HG03439 (cell line): ENCODE measurements around the gene CEBPE.

Source experiments
- ATAC-seq: cut with Tn5 transposase; IDR thresholded peaks from one replicate; pipeline ENCODE4 v1.9.1; 2021; ENCODE audit warnings: mild to moderate bottlenecking, moderate library complexity; ENCODE audit not compliant: unreplicated experiment

Gene CEBPE

DNA sequence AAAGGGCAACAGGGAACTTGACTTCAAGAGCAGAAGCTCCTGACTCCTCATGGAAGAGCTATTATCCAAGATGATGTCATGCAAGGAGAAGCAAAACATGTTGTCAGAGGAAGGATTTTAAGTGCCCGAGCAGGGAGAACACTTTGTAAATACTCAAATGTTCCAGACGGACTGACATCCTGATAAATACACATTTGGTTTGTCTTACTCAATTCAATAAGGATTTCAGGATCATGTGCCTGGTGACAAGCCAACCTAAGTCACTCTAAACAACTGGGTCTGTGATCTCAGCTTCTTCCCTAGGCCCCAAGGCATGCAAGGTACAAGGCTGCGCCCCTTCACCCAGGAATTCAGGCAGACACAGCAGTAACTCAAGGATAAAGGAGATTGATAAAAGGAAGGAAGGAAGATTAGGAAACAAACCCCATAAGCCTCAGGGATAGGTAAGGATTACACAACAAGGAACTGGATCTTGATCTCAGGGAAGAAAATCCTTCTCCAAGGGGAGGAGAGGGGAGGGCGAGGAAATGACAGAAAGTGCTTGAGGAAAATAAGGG is 26.8 kb upstream of the CEBPE start:
- no peak for ATAC-seq

- no peak for ATAC-seq
Observed at GRCh38 chr14:23143911-23144310, 24.9 kb upstream of the CEBPE start.

DNA sequence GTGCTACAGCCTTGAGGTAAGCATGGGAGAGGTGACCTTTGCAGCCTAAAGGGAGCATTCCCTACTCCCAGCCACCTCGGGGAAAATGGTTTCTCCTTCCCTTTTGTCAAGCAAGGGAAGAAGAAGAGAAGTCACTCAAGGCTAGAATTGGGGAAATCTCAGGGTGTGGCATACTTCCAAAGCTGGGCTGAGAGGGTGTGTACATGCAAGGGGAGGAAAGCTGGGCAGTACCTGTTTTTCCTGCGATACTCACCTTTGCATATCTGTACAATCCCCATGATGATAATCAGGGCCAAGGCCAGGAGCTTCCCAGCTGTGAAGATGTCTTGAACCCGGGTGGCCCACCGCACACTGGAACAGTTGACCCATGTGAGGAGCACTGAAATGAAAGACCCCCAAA is 23.8 kb upstream of the CEBPE start:
- ATAC-seq = no peak

GRCh38 chr14:23141706-23142444 is 22.8 kb upstream of the CEBPE start:
- no peak for ATAC-seq

GRCh38 chr14:23140371-23140770 is 21.3 kb upstream of the CEBPE start:
- ATAC-seq = no peak

DNA sequence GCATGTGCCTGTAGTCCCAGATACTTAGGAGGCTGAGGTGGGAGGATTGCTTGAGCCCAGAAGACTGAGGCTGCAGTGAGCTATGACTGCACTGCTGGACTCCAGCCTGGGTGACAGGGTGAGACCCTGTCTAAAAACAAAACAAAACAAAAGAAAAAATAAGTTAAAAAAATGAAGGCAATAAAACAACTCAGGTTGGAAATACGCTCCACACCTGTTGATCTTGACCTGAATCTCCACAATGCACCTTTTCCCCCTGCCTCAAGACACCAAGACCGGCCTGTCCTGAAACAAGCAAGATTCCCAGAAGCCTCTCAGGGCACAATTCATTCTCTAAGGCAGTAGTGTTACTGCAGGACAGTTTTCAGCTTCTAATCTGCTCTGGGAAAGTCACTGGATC is 20.8 kb upstream of the CEBPE start:
- no peak for ATAC-seq

GRCh38 chr14:23137813-23138535 is 18.9 kb upstream of the CEBPE start:
- no peak for ATAC-seq

- no peak for ATAC-seq
Observed at GRCh38 chr14:23137192-23137812, 18.2 kb upstream of the CEBPE start.

DNA sequence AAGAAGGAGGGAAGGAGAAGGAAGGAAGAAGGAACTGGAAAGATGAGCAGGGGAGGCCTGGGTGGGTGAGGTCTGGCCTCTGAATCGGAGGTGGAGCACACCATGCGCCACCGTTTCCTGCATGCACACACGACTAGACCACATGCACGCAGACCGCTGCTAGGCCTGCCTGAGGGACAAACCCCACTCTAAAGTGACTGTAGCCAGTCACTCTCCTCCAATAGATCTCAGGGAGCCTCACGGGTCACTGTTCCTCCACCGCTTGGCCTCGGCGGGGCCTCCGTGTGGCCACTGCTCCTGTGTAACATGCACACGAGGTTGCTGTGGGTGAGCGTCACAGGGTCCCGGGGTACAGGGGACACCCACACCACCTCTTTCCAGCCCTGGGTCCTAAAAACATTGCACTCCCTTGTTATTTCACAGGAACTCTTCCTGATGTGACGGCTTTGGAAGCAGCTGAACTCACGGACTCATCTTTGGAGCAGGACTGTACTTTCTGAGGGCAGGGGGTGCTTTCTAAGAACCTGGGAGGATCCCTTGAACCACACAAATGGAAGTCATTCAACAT is 17.6 kb upstream of the CEBPE start:
- ATAC-seq = no peak

DNA sequence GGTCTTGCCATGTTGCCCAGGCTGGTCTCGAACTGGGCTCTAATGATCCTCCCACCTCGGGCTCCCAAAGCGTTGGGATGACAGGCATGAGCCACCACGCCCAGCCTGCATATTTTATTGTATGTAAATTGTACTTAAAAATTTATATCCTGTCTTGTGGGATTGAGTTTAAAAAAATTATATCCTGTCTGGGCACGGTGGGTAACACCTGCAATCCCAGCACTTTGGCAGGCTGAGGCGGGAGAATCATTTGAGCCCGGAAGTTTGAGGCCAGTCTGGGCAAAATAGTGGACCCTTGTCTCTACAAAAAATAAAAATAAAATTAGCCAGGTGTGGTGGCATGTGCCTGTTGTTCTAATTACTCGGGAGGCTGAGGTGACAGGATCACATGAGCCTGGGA is 13.9 kb upstream of the CEBPE start:
- ATAC-seq = no peak

DNA sequence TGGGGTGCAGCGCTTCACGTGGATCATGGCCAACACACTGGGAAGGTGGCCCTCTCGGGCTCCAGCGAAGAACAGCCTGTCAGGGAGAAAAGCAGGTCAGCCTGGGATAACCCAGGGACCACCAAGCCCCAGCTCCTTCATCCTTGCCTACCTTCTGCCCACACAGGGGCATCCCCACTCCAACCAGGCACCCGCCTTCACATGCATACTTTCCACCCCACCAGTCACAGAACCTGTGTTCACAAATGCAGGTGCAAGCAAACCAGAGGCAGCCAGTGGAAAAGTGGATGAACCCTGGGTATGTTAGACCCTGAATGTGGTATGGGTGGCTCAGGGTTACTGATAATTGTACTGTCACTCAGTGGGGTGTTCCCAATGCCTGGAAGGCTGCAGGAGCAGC is 12.4 kb upstream of the CEBPE start:
- no peak for ATAC-seq

- no peak for ATAC-seq
Observed at GRCh38 chr14:23130871-23131270, 11.8 kb upstream of the CEBPE start.

DNA sequence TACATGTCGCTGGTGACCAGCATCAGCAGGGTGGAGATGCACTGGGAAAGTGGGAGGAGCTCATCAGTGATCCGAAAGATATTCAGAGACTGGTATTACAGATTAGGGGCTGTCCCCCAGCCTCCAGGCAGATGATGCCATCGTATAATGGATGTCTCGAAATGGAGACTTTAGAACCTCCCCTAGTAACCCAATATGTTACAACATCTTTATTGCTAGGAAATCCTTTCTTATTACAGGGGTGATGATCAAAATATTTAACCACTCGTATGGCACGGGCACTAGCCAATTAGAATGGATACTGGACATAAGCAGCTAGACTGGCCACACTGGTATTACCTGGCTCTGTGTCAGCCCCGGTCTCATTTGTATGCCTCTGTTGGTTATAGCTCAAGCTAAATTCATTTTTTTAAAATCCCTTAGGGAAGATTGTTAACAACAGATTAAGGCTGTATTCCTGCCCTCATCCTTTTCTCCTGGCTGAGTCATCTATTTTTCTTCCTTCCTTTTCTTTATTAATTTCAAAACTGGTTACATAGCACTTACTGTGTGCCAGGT is 10.8 kb upstream of the CEBPE start:
- no peak for ATAC-seq

- ATAC-seq = no peak
Observed at GRCh38 chr14:23128969-23129758, 10.1 kb upstream of the CEBPE start.

- no peak for ATAC-seq
Observed at GRCh38 chr14:23127861-23128260, 8.8 kb upstream of the CEBPE start.

DNA sequence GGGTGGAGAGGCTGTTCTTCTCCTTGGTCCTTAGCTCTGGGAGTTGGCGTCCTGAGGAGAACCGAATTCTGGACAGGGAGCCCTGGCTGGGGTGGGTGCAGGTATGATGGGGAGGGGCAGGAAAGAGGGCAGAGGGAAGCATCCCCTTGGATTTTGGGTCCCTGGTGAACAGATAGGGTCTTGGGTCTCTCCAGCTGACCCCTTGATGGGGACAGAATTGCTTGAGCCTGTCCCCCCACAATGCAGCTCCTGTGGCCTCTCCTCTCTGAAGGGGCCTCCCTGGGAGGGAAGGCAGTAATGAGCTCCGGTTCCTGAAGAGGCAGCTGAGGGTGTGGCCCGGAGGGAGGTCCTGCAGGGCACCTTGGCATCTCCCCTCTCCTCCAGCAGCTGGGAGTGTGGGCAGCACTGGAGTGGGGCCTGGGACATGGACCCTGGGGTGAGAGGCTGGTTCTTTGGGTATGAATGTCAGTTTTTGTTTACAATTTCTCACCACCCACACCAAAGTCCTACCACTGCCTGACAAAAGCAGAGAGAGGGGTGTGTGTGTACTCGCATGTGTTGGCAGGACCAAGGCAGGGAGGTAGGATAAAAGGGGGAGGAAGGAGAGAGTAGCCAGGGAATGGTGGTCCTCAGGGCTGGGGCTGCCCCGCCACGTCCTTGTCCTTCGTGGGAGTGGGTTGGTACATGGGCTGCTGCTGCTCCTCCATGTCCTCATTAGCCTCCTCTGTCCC is 7.7 kb upstream of the CEBPE start:
- no peak for ATAC-seq

DNA sequence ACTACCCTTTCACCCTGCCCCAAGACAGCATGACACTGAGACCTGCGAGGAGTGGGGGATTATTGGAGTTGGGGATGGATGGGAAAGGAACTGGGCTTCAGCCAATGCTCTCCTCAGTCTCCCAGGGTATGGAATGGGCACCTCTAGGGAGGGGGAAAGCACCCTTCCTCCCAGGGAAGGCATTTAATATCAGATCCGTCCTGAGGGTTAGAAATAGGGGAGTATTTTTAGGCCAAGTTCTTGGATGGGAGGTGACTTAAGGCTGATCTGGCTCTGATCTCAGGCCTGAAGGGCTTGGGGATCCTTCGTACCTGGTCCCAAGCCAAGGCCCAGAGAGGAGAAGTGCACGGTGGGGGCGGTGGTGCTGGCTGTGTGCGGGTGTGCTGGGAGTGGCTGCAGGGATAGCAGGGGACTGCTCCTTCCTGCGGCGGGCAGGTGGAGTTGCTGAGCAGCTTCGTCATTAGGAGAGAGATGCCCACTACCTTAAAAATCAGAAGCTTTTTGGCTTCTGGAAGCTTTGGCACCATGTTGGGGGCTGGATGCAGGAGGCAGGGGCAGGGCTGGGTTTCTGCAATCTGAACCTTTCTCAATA is 7.0 kb upstream of the CEBPE start:
- no peak for ATAC-seq

DNA sequence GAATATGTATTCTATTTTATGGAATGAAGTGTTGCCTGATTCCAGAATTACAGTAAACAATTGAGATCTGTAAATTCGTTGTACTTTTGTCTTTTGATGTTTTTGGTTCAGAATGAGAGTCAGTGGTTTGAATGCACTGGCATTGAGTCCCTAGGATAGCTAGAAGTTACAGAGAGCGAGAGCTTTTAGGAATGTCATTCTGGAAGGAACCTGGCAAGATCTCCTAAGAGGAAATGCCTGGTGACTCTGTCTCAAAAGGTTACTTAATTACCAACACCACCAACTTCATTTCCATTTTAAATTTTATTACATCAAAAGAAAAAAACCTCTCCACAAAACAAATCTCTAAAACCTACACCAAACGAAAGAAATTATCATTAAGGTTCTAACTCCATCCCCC is 6.0 kb upstream of the CEBPE start:
- no peak for ATAC-seq

- no peak for ATAC-seq
Observed at GRCh38 chr14:23124337-23124954, 5.4 kb upstream of the CEBPE start.
